ENCODE data around the gene RBM6.

- no peak for TF ChIP-seq EZH2 (IDR thresholded peaks at IDR 0.05; ENCODE audit: insufficient read depth, low read length)
- TF ChIP-seq CTCF (IDR thresholded peaks at IDR 0.05; ENCODE audit: insufficient read depth, low read depth, low read length) = no peak
Observed at GRCh38 chr3:50010959-50011358, 71.0 kb downstream of the RBM6 start.

Data from astrocyte (in vitro differentiated cells and primary cell).